Pancreas (tissue), 10 donors: ENCODE data around the gene CD163L1. TPM values are rescaled to one million over a fixed set of nuclear protein-coding genes. Genes with fewer than 3 reads are reported as not detected.
A peak's percentile ranks its signal among the peaks of the same experiment; 100 is the strongest.

Experiments used
- ATAC-seq, 4 donors: fragments of 200-7000 bp; cut with Tn5 transposase; one replicate each; pipeline versions ENCODE4 v1.8.0 to v1.9.1; 2020; ENCODE audit warnings: mild to moderate bottlenecking in 4 of 4, moderate library complexity in 4 of 4
- DNase-seq, 6 donors: peaks; one replicate each; pipeline ENCODE4 v3.0.0-alpha.2; 2020
- FAIRE-seq: peaks from 2 replicates; lab custom pipeline; 2012; peaks lifted over from hg19 to GRCh38; lab: Jason Lieb, UNC
- H3K27ac ChIP-seq, 4 donors: fragments of 200-600 bp; sonication (generic); 1 replicate in 3 of 4; 2 replicates in 1 of 4; pipeline versions ENCODE4 v1.5.0 to v1.8.0; 2020
- H3K27me3 ChIP-seq, 4 donors: fragments of 200-600 bp; one replicate each; pipeline ENCODE4 v1.8.0; 2021
- H3K36me3 ChIP-seq, 3 donors: fragments of 200-600 bp; sonication (generic) in 1 of 3; one replicate each; pipeline versions ENCODE4 v1.5.0 to v1.8.0; 2020 to 2021
- H3K4me1 ChIP-seq, 3 donors: fragments of 200-600 bp; one replicate each; pipeline ENCODE4 v1.8.0; 2021
- H3K4me3 ChIP-seq, 4 donors: fragments of 200-600 bp; sonication (generic) in 2 of 4; one replicate each; pipeline versions ENCODE4 v1.5.0 to v1.8.0; 2020 to 2021
- H3K9me3 ChIP-seq, 4 donors: fragments of 200-600 bp; one replicate each; pipeline ENCODE4 v1.8.0; 2021
- WGBS, 2 donors: extraction: QIAGEN DNeasy Blood & Tissue Kit; methylation state at CpG; one replicate each; pipeline ENCODE4 v1.1.7; 2013; 5-methylcytosine and 5-hydroxymethylcytosine counted together
- intact Hi-C, 3 donors: fragments of 100-400 bp; cut with DNase I; formaldehyde crosslinking; loops; one replicate each; pipeline versions ENCODE4 v1.11.1 to v1.14.2; 2022
- polyA plus RNA-seq, 2 donors: library from polyadenylated mRNA; stranded (reverse); fragments of 200-250 nt; gene quantifications; one replicate each; pipeline ENCODE4 v1.2.3, GENCODE V29; 2013
- total RNA-seq, 6 donors: library from RNA; stranded (reverse); fragmentation: NEBNext Ultra II Directional in 4 of 6; extraction: Animal tissue kit (Norgen Biotek cat#: 25700) in 4 of 6; gene quantifications; one replicate each; pipeline versions ENCODE4 v1.2.1 to v1.2.4, GENCODE V29; 2021 to 2023
- TF ChIP-seq, protein P1 (sequence below), 4 donors: fragments of 200-600 bp; sonication (generic) in 3 of 4; IDR thresholded peaks; one replicate each; pipeline versions ENCODE4 v1.5.0 to v1.8.0; 2021; ENCODE audit warnings: antibody characterized with exemption in 4 of 4
- donor health status: healthy with polysubstance abuse.
- donor health status: DM: no; HTN: no; CAD: no; lungs with moderate emphysema.
- donor health status: DM: no; HTN: no; CAD: no.
- donor health status: control.
- donor health status: control.
- donor health status: Bipolar disorder and iron deficiency.
- donor health status: DM: yes; HTN: yes; CAD: no.
- donor health status: DM: no; HTN: no; CAD: no.
- donor health status: DM: no; HTN: no; CAD: no.
- donor health status: DM: yes; HTN: yes; CAD: no.

Gene CD163L1
- total and polyA plus RNA-seq, 8 donors: 0.43 to 3.8 (median 1.2) TPM

DNA sequence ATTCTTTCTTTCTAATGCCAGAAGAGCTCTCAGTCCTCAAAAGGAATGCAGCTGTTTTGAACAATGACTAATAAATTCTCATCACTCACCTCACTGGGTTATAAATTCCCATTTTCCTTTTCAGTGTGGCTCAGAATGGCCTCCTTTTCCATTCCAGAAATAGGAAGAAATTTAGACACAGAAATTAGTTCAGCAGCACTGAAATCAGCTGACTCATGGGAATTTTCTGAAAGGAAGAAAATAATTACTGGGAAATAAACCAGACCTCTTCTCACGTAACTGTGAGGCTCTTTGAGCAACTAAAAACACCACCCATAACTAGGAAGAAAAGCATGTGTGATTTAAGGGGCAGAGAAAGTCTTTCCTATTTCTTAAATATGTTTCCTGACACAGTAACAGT, 35.8 kb upstream of the CD163L1 start:
- 56% methylated on average over 1 of the region's 1 CpG for whole genome bisulfite sequencing, 2 donors
- no peaks in the 10 kb centered on the region for H3K9me3 ChIP-seq
- FAIRE-seq: no peak
- no peaks in the 10 kb centered on the region for H3K27me3 ChIP-seq
- H3K4me3 ChIP-seq: no peak overlapping the region
- no peak overlapping the region for H3K27ac ChIP-seq
- H3K4me1 ChIP-seq: no peaks in the 10 kb centered on the region
- no peaks in the 10 kb centered on the region for H3K36me3 ChIP-seq
- no peak for DNase-seq
- intact Hi-C loops: no loop called here
- TF ChIP-seq, protein P1, sequence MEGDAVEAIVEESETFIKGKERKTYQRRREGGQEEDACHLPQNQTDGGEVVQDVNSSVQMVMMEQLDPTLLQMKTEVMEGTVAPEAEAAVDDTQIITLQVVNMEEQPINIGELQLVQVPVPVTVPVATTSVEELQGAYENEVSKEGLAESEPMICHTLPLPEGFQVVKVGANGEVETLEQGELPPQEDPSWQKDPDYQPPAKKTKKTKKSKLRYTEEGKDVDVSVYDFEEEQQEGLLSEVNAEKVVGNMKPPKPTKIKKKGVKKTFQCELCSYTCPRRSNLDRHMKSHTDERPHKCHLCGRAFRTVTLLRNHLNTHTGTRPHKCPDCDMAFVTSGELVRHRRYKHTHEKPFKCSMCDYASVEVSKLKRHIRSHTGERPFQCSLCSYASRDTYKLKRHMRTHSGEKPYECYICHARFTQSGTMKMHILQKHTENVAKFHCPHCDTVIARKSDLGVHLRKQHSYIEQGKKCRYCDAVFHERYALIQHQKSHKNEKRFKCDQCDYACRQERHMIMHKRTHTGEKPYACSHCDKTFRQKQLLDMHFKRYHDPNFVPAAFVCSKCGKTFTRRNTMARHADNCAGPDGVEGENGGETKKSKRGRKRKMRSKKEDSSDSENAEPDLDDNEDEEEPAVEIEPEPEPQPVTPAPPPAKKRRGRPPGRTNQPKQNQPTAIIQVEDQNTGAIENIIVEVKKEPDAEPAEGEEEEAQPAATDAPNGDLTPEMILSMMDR (IDR thresholded peaks at IDR 0.05): no peak
- no peak for ATAC-seq

DNA sequence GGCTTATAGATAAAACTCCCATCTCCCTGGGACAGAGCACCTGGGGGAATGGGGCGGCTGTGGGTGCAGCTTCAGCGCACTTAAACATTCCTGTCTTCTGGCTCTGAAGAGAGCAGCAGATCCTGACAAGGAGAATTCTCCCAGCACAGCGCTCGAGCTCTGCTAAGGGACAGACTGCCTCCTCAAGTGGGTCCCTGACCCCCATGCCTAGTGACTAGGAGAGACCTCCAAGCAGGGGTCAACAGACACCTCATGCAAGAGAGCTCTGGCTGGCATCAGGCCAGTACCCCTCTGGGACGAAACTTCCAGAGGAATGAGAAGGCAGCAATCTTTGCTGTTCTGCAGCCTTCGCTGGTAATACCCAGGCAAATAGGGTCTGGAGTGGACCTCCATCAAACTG, 28.1 kb upstream of the CD163L1 start:
- Histone ChIP-seq H3K9me3 (no peaks in the 10 kb centered on the region), H3K27ac (no peak overlapping the region), H3K36me3 (no peaks in the 10 kb centered on the region), H3K27me3 (no peaks in the 10 kb centered on the region), H3K4me1 (no peaks in the 10 kb centered on the region), H3K4me3 (no peak overlapping the region)
- intact Hi-C loops: no loop called here
- FAIRE-seq: no peak
- TF ChIP-seq, protein P1 (IDR thresholded peaks at IDR 0.05): no peak
- no peak for ATAC-seq
- DNase-seq: peak in 2 of 6 donors; percentile 30 to 34
- 81 to 83% methylated on average over 6 of the region's 6 CpGs for WGBS, 2 donors

DNA sequence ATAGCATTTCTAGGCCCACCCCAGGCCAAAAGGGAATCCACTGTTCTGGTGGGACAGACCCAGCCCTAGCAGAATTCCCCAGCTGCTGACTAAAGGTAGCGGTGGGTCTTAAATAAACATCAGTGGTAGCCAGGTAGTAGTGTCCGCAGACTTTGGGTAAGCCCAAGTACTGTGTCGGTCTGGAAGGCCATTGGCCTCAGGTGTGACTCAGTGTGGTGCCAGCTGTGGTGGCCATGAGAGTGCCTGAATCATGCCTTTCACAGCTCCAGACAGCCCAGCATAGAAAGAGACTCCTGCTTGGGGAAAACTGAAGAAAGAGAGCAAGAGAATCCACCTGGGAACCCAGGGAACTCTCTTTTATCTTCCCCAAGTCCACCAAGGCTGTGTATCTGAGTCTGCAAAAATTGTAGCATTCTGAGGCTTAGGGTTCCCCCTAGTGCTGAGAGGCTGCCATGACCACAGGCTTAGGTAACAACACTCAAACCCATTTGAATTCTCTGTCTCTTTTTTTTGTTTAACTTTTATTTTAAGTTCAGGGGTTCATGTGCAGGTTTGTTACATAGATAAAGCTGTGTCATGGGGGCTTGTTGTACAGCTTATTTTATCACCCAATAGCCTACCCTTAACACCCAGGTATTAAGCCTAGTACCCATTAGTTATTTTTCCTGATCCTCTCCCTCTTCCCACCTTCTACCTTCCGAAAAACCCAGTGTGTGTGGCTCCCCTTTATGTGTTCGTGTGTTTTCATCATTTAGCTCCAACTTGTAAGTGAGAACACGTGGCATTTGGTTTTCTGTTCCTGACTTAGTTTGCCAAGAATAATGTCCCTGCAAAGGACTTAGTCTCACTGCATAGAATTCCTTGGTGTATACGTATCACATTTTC, 16.7 kb upstream of the CD163L1 start:
- Histone ChIP-seq H3K36me3 (no peaks in the 10 kb centered on the region), H3K4me3 (no peak overlapping the region), H3K27ac (no peak overlapping the region), H3K27me3 (no peaks in the 10 kb centered on the region), H3K4me1 (no peaks in the 10 kb centered on the region), H3K9me3 (no peaks in the 10 kb centered on the region)
- FAIRE-seq: no peak
- peak; percentile 78 to 98 (median 90) for ATAC-seq
- 48 to 62% methylated on average over 7 of the region's 7 CpGs for WGBS, 2 donors
- TF ChIP-seq, protein P1 (IDR thresholded peaks at IDR 0.05): peak; percentile 52 to 75 (median 65)
- intact Hi-C loops: no loop called here
- DNase-seq: peak in 2 of 6 donors; percentile 55 to 57

DNA sequence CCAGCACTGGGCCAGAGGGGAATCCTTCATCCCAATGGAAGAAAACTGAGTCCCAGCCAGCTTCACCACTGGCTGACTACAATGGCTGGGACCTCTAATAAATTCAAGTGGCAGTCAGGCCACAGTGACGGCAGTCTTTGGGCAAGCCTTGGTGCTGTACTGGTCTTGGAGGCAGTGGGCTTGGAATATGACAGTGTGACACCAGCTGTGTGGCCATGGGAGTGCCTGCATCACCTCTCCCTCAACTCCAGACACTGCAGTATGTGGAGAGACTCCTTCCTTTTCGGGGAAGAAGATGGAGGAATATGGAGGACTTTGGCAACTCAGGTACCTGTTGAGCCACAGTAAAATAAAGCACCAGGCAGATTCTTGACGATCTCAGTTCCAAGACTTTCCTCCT, 16.0 kb upstream of the CD163L1 start:
- Histone ChIP-seq H3K27me3 (no peaks in the 10 kb centered on the region), H3K4me3 (no peak overlapping the region), H3K9me3 (no peaks in the 10 kb centered on the region), H3K36me3 (no peaks in the 10 kb centered on the region), H3K4me1 (no peaks in the 10 kb centered on the region), H3K27ac (no peak overlapping the region)
- TF ChIP-seq, protein P1 (IDR thresholded peaks at IDR 0.05): no peak
- DNase-seq (no peak), ATAC-seq (no peak), FAIRE-seq (no peak)
- intact Hi-C loops: loop anchor here in 1 of 3 donors (5.0 kb wide), 1 partner anchor 238 kb away; no protein-coding TSS in a partner anchor
- WGBS, 2 donors: 70 to 75% methylated on average over 3 of the region's 3 CpGs

DNA sequence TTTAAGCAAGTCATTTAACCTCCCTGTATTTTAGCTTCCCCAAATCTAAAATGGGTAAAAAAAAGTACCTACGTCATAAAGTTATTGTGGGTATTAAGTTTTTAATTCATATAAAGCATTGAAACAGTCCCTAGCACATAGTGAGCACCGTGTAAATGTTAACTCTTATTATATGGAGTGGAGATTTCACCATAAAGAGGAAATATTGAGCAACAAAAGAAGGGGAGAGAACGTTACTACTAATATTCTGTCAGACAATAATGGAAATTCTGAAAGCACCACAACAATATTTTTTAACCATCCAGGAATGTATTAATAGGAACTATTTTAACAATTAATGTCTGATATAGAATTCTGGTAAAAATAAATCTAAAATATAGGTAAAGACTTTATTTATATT, 7.8 kb upstream of the CD163L1 start:
- DNase-seq (no peak), ATAC-seq (no peak), FAIRE-seq (no peak)
- H3K36me3 ChIP-seq: no peaks in the 10 kb centered on the region
- no peaks in the 10 kb centered on the region for H3K9me3 ChIP-seq
- 47 to 65% methylated on average over 3 of the region's 3 CpGs for WGBS, 2 donors
- intact Hi-C loops: no loop called here
- H3K27ac ChIP-seq: no peak overlapping the region
- no peaks in the 10 kb centered on the region for H3K4me1 ChIP-seq
- TF ChIP-seq, protein P1 (IDR thresholded peaks at IDR 0.05): no peak
- H3K27me3 ChIP-seq: no peaks in the 10 kb centered on the region
- H3K4me3 ChIP-seq: no peak overlapping the region
